Activated T-cell treated with anti-CD3 and anti-CD28 coated beads, Interleukin-2, amount 50 U/mL, for 24 hours (primary cell): ENCODE data around the gene FAM184B.
"Not testable (repeated sequence)": the region's sequence is repeated elsewhere in the genome, so short reads cannot be mapped to it uniquely, and the experiment has no call there.

ENCODE experiments used
- DNase-seq: peaks from one replicate; pipeline ENCODE4 v3.0.0-alpha.2; 2020
- H3K27ac Mint-ChIP-seq: 2 replicates; pipeline ENCODE4 v1.8.0; 2020; ENCODE audit warnings: mild to moderate bottlenecking, mixed read lengths
- H3K27me3 Mint-ChIP-seq: 2 replicates; pipeline ENCODE4 v1.8.0; 2020; ENCODE audit warnings: mixed read lengths
- H3K36me3 Mint-ChIP-seq: 2 replicates; pipeline ENCODE4 v1.8.0; 2020; ENCODE audit warnings: low read depth, mixed read lengths
- H3K4me1 Mint-ChIP-seq: 2 replicates; pipeline ENCODE4 v1.8.0; 2020; ENCODE audit warnings: low read depth, mixed read lengths
- H3K4me3 Mint-ChIP-seq: 2 replicates; pipeline ENCODE4 v1.8.0; 2020; ENCODE audit warnings: mild to moderate bottlenecking, moderate library complexity, mixed read lengths
- H3K9me3 Mint-ChIP-seq: 2 replicates; pipeline ENCODE4 v1.8.0; 2020; ENCODE audit warnings: mixed read lengths

FAM184B gene

DNA sequence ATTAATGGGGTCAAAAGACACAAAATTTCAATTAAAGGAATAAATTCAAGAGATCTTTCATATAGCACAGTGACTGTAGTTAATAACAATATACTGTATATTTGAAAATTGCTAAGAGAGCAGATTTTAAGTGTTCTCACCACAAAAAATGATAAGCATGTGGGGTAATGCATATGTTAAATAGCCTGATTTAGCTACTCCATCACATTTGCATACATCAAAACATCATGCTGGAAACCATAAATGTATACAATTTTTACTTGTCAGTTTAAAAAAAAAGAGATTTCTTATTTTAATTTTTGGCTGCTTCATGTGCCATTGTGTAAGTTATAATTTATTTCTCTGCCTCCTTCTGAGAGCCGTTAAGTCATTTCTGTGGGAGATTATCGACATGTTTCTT is 65.9 kb downstream of the FAM184B start:
- Mint-ChIP-seq H3K36me3 (no peaks in the 10 kb centered on the region), H3K27me3 (no peaks in the 10 kb centered on the region), H3K4me3 (no peak overlapping the region), H3K9me3 (no peaks in the 10 kb centered on the region), H3K4me1 (no peaks in the 10 kb centered on the region), H3K27ac (no peak overlapping the region)
- no peak for DNase-seq

- Mint-ChIP-seq H3K36me3 (no peaks in the 10 kb centered on the region), H3K4me3 (no peak overlapping the region), H3K9me3 (no peaks in the 10 kb centered on the region), H3K27me3 (no peaks in the 10 kb centered on the region), H3K4me1 (no peaks in the 10 kb centered on the region), H3K27ac (no peak overlapping the region)
- no peak for DNase-seq
Measured at GRCh38 chr4:17713779-17714178, 67.6 kb downstream of the FAM184B start.

DNA sequence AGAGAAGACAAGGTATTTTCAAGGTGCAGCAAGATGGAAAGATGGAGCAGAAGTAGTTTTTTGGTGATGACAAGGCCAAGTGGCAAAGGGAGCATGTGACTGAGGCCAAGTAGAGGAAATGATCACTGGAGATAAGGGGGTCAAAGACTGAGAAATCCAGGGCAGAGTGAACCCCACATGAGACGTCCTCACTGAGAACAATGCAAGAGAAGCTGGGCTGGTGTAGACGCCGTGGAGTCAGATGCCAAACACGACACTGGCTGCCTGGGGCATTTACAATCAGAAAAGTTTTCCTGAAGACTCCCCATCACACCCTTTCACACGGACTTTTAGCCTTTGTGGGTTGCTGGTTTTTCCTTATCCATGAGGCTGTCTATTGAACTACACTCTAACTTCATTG is 69.3 kb downstream of the FAM184B start:
- Mint-ChIP-seq H3K36me3 (no peaks in the 10 kb centered on the region), H3K27me3 (no peaks in the 10 kb centered on the region), H3K4me3 (no peak overlapping the region), H3K9me3 (no peaks in the 10 kb centered on the region), H3K4me1 (no peaks in the 10 kb centered on the region), H3K27ac (no peak overlapping the region)
- no peak for DNase-seq

DNA sequence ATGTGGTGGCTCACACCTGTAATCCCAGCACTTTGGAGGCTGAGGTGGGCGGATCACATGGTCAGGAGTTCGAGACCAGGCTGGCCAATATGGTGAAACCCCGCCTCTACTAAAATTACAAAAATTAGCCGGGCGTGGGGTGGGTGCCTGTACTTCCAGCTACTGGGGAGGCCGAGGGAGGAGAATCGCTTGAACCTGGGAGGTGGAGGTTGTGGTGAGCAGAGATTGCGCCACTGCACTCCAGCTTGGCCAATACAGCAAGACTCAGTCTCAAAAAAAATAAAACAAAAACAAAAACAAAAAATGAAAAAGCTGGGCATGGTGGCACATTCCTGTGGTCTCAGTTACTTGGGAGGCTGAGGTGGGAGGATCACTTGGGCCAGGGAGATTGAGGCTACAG is 70.2 kb downstream of the FAM184B start:
- H3K27ac Mint-ChIP-seq, H3K4me3 Mint-ChIP-seq, H3K36me3 Mint-ChIP-seq, DNase-seq, H3K9me3 Mint-ChIP-seq, H3K27me3 Mint-ChIP-seq, H3K4me1 Mint-ChIP-seq: not testable (repeated sequence)

GRCh38 chr4:17709763-17710068 is 71.7 kb downstream of the FAM184B start:
- H3K9me3 Mint-ChIP-seq = no peaks in the 10 kb centered on the region

GRCh38 chr4:17708992-17709762 is 72.2 kb downstream of the FAM184B start:
- H3K4me3 Mint-ChIP-seq = no peak overlapping the region

More at GRCh38 chr4:17709763-17710068, 71.7 kb downstream of the FAM184B start:
- no peak overlapping the region for H3K4me3 Mint-ChIP-seq
- H3K4me1 Mint-ChIP-seq = no peaks in the 10 kb centered on the region
- no peaks in the 10 kb centered on the region for H3K27me3 Mint-ChIP-seq
- no peaks in the 10 kb centered on the region for H3K36me3 Mint-ChIP-seq
- no peak overlapping the region for H3K27ac Mint-ChIP-seq
- DNase-seq = no peak

GRCh38 chr4:17707671-17708070 is 73.8 kb downstream of the FAM184B start:
- no peaks in the 10 kb centered on the region for H3K4me1 Mint-ChIP-seq
- no peak for DNase-seq
- H3K27me3 Mint-ChIP-seq = no peaks in the 10 kb centered on the region
- H3K9me3 Mint-ChIP-seq = no peaks in the 10 kb centered on the region
- H3K36me3 Mint-ChIP-seq = no peaks in the 10 kb centered on the region
- H3K27ac Mint-ChIP-seq = no peak overlapping the region
- H3K4me3 Mint-ChIP-seq = no peak overlapping the region

More at GRCh38 chr4:17708992-17709762, 72.2 kb downstream of the FAM184B start:
- H3K36me3 Mint-ChIP-seq = no peaks in the 10 kb centered on the region
- DNase-seq = no peak
- H3K27ac Mint-ChIP-seq = no peak overlapping the region
- no peaks in the 10 kb centered on the region for H3K4me1 Mint-ChIP-seq
- no peaks in the 10 kb centered on the region for H3K9me3 Mint-ChIP-seq
- no peaks in the 10 kb centered on the region for H3K27me3 Mint-ChIP-seq

DNA sequence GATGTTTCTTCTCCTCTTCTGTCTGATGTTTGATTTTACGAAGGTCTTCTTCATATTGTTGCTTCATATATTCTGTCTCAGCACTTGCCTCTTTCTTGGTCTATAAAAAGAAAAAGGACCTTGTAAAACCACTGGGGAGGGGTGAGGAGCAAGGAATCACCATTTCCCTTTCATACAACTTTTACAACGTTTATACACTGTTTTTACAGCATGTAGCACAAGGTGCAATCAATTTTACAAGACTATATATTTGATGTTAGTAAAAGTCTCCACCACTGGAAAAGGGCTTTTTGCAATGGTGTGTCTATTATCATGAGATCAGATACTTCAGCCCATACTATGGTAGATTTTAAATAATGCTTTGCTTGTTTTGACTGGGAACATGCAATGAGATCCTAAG is 76.3 kb downstream of the FAM184B start:
- no peaks in the 10 kb centered on the region for H3K27me3 Mint-ChIP-seq
- no peaks in the 10 kb centered on the region for H3K4me1 Mint-ChIP-seq
- H3K36me3 Mint-ChIP-seq = no peaks in the 10 kb centered on the region
- no peak overlapping the region for H3K27ac Mint-ChIP-seq
- no peaks in the 10 kb centered on the region for H3K9me3 Mint-ChIP-seq
- no peak overlapping the region for H3K4me3 Mint-ChIP-seq
- no peak for DNase-seq

DNA sequence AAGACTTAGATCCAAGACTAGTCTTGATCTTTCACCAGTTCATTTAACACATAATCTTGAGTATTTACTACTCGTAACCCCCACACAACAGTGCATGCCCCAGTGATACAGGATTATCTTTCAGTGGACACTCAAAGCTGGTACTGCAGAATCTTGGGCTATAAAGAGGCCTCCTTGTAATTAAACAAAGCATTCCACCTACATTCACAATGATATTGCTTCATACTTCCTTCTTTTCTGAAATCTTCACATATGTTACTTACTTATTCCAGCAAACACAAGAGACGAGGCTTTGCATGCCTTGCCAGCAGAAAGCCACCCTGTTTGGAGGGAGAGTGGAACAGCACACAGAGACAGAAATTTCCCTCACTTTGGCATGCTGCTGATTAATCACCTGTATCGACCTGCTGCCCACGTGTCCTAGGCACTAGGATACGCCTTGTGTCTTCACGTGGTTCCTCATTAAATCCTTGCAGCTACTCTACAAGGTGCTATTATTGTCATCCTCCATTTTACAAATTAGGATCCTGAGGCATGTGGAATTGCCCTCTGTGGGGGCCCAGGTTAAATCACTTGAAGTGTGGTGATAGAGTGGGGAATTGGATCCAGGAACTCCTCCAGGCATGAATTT is 77.3 kb downstream of the FAM184B start:
- Mint-ChIP-seq H3K36me3 (no peaks in the 10 kb centered on the region), H3K4me1 (no peaks in the 10 kb centered on the region), H3K27me3 (no peaks in the 10 kb centered on the region), H3K9me3 (peaks cover 4% of the 10 kb centered on the region), H3K27ac (no peak overlapping the region), H3K4me3 (no peak overlapping the region)
- no peak for DNase-seq

DNA sequence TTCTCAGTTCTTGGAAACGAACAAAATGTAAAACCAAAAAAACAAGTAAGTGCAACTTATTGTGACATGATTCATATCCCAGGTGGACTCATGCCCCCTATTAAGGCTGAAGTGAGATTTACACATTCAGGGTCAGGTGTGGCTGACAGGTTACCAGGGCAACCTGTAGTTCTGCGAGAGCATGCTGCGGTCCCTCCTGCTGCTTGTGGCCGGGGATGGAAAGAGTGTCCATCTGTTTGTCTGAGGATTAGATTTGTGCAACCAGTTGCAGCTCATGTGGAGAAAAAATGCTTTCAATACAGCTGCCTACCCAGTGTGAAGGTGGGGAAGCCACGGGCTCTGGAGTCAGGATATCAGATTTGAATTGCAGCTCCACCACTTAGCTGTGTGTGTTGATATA is 78.8 kb downstream of the FAM184B start:
- no peaks in the 10 kb centered on the region for H3K4me1 Mint-ChIP-seq
- H3K27me3 Mint-ChIP-seq = no peaks in the 10 kb centered on the region
- no peak for DNase-seq
- no peak overlapping the region for H3K27ac Mint-ChIP-seq
- peaks cover 9% of the 10 kb centered on the region for H3K9me3 Mint-ChIP-seq
- H3K36me3 Mint-ChIP-seq = no peaks in the 10 kb centered on the region
- no peak overlapping the region for H3K4me3 Mint-ChIP-seq

DNA sequence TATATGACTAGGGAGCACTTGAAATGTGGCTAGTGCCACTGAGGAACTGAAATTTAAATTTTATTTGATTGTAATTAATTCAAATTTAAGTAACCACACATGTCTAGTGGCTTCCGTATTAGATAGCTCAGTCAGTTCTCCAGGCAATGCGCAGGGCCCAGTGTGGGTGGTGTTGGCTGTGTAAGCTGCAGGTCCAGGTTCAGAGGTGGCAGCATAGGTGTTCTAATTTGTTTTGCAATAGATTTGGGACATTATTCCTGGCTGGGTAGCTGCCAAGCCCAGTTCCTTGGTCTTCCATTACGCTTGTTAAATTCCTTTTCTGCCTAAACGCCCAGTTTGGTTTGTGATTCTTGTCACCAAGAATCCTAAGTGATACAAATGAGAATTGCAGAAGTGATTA is 79.5 kb downstream of the FAM184B start:
- no peaks in the 10 kb centered on the region for H3K27me3 Mint-ChIP-seq
- H3K36me3 Mint-ChIP-seq = no peaks in the 10 kb centered on the region
- peaks cover 9% of the 10 kb centered on the region for H3K9me3 Mint-ChIP-seq
- DNase-seq = no peak
- no peak overlapping the region for H3K4me3 Mint-ChIP-seq
- H3K4me1 Mint-ChIP-seq = no peaks in the 10 kb centered on the region
- H3K27ac Mint-ChIP-seq = no peak overlapping the region

GRCh38 chr4:17701138-17701839 is 80.1 kb downstream of the FAM184B start:
- no peak overlapping the region for H3K27ac Mint-ChIP-seq
- no peaks in the 10 kb centered on the region for H3K4me1 Mint-ChIP-seq
- H3K36me3 Mint-ChIP-seq = no peaks in the 10 kb centered on the region
- no peak overlapping the region for H3K4me3 Mint-ChIP-seq
- DNase-seq = no peak
- H3K9me3 Mint-ChIP-seq = peaks cover 9% of the 10 kb centered on the region
- H3K27me3 Mint-ChIP-seq = no peaks in the 10 kb centered on the region

DNA sequence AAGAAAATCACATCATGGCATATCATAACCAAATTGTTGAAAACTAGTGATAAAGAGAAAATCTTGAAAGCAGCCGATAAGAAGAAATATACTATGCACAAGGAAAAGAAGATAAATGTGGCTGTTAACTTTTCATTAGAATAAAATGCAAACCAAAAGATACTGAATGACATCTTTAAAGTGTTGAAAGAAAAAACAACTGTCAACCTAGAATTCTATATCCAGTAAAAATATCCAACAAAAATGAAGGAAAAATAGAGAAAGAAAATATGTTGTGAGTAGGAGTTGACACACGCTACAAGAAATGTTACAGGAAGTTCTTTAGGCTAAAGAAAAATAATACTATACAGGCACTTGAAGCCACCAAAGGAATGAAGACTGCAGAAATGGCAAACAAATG is 82.0 kb downstream of the FAM184B start:
- H3K27ac Mint-ChIP-seq = no peak overlapping the region
- H3K27me3 Mint-ChIP-seq = peaks cover 3% of the 10 kb centered on the region
- DNase-seq = no peak
- no peak overlapping the region for H3K4me3 Mint-ChIP-seq
- peaks cover 9% of the 10 kb centered on the region for H3K9me3 Mint-ChIP-seq
- no peaks in the 10 kb centered on the region for H3K36me3 Mint-ChIP-seq
- H3K4me1 Mint-ChIP-seq = no peaks in the 10 kb centered on the region

GRCh38 chr4:17698116-17698515 is 83.3 kb downstream of the FAM184B start:
- Mint-ChIP-seq H3K36me3 (no peaks in the 10 kb centered on the region), H3K27me3 (peaks cover 3% of the 10 kb centered on the region), H3K4me3 (no peak overlapping the region), H3K4me1 (no peaks in the 10 kb centered on the region), H3K9me3 (peaks cover 9% of the 10 kb centered on the region), H3K27ac (no peak overlapping the region)
- DNase-seq = no peak

GRCh38 chr4:17695341-17695740 is 86.1 kb downstream of the FAM184B start:
- DNase-seq = no peak
- Mint-ChIP-seq H3K27ac (no peak overlapping the region), H3K4me3 (no peak overlapping the region), H3K4me1 (no peaks in the 10 kb centered on the region), H3K27me3 (peaks cover 5% of the 10 kb centered on the region), H3K36me3 (no peaks in the 10 kb centered on the region), H3K9me3 (peaks cover 9% of the 10 kb centered on the region)
